Hematopoietic multipotent progenitor cell treated with erythropoietin and hydrocortisone succinate and interleukin-3 and kit ligand, for 15 days (in vitro differentiated cells): ENCODE results near the gene FRS2.

ENCODE experiments used
- DNase-seq: peaks from one replicate; pipeline ENCODE4 v3.0.0-alpha.2; 2015; ENCODE audit warnings: low spot score

FRS2 gene

GRCh38 chr12:69527506-69528272 lies 57.5 kb downstream of the FRS2 start:
- DNase-seq, result no peak

- no peak for DNase-seq
Observed at GRCh38 chr12:69529021-69529420, 58.8 kb downstream of the FRS2 start.

GRCh38 chr12:69533844-69534243 lies 63.7 kb downstream of the FRS2 start:
- no peak for DNase-seq

GRCh38 chr12:69534389-69534822 lies 64.2 kb downstream of the FRS2 start:
- no peak for DNase-seq

- DNase-seq, result no peak
Observed at GRCh38 chr12:69540987-69541386, 70.8 kb downstream of the FRS2 start.

GRCh38 chr12:69544087-69544486 lies 73.9 kb downstream of the FRS2 start:
- no peak for DNase-seq

GRCh38 chr12:69545081-69545480 lies 74.9 kb downstream of the FRS2 start:
- no peak for DNase-seq

- no peak for DNase-seq
Observed at GRCh38 chr12:69546693-69547438, 76.7 kb downstream of the FRS2 start.

- DNase-seq, result no peak
Observed at GRCh38 chr12:69548687-69549086, 78.5 kb downstream of the FRS2 start.

- no peak for DNase-seq
Observed at GRCh38 chr12:69550569-69551350, 80.6 kb downstream of the FRS2 start.

- DNase-seq, result peak; percentile 13
Observed at GRCh38 chr12:69553628-69554248, 83.5 kb downstream of the FRS2 start.

- DNase-seq, result no peak
Observed at GRCh38 chr12:69555461-69555860, 85.3 kb downstream of the FRS2 start.

- no peak for DNase-seq
Observed at GRCh38 chr12:69556383-69556782, 86.2 kb downstream of the FRS2 start.

GRCh38 chr12:69563166-69563762 lies 93.1 kb downstream of the FRS2 start:
- no peak for DNase-seq

GRCh38 chr12:69566603-69567002 lies 96.4 kb downstream of the FRS2 start:
- no peak for DNase-seq

GRCh38 chr12:69569236-69569635 lies 99.0 kb downstream of the FRS2 start:
- no peak for DNase-seq

GRCh38 chr12:69570000-69570516 lies 99.9 kb downstream of the FRS2 start:
- no peak for DNase-seq

GRCh38 chr12:69570545-69571399 lies 100.6 kb downstream of the FRS2 start:
- peak; percentile 78 for DNase-seq

GRCh38 chr12:69575346-69575745 lies 105.2 kb downstream of the FRS2 start:
- no peak for DNase-seq

GRCh38 chr12:69578283-69578682 lies 108.1 kb downstream of the FRS2 start:
- DNase-seq, result no peak

GRCh38 chr12:69579029-69579428 lies 108.8 kb downstream of the FRS2 start:
- DNase-seq, result no peak
